HG03066 (cell line): ENCODE results near the gene CCDC85A.

ENCODE experiments used
- ATAC-seq: cut with Tn5 transposase; IDR thresholded peaks from one replicate; pipeline ENCODE4 v1.9.1; 2021; ENCODE audit warnings: low read depth; ENCODE audit not compliant: unreplicated experiment

CCDC85A gene

GRCh38 chr2:56348392-56349210, 164.8 kb downstream of the CCDC85A start:
- no peak for ATAC-seq

- no peak for ATAC-seq
Measured at GRCh38 chr2:56357655-56358295, 174.0 kb downstream of the CCDC85A start.

- no peak for ATAC-seq
Measured at GRCh38 chr2:56361844-56362243, 178.1 kb downstream of the CCDC85A start.

GRCh38 chr2:56364902-56365301, 181.1 kb downstream of the CCDC85A start:
- ATAC-seq = no peak

GRCh38 chr2:56369316-56369715, 185.5 kb downstream of the CCDC85A start:
- ATAC-seq = no peak

- no peak for ATAC-seq
Measured at GRCh38 chr2:56372071-56372656, 188.4 kb downstream of the CCDC85A start.

- no peak for ATAC-seq
Measured at GRCh38 chr2:56375251-56375650, 191.5 kb downstream of the CCDC85A start.

- ATAC-seq = no peak
Measured at GRCh38 chr2:56376699-56377665, 193.2 kb downstream of the CCDC85A start.

GRCh38 chr2:56379066-56379465, 195.3 kb downstream of the CCDC85A start:
- no peak for ATAC-seq

- ATAC-seq = no peak
Measured at GRCh38 chr2:56380861-56381260, 197.1 kb downstream of the CCDC85A start.

GRCh38 chr2:56382466-56382865, 198.7 kb downstream of the CCDC85A start:
- ATAC-seq = no peak

- no peak for ATAC-seq
Measured at GRCh38 chr2:56386657-56387056, 202.9 kb downstream of the CCDC85A start.

- no peak for ATAC-seq
Measured at GRCh38 chr2:56390644-56391043, 206.9 kb downstream of the CCDC85A start.

GRCh38 chr2:56410140-56410539, 226.3 kb downstream of the CCDC85A start:
- no peak for ATAC-seq

- ATAC-seq = no peak
Measured at GRCh38 chr2:56416500-56417176, 232.8 kb downstream of the CCDC85A start.
